HG03432 (cell line): Measurements from ENCODE around the gene KIF2C.
"Not testable (repeated sequence)": the region's sequence is repeated elsewhere in the genome, so short reads cannot be mapped to it uniquely, and the experiment has no call there.

Source experiments
- ATAC-seq: cut with Tn5 transposase; IDR thresholded peaks from one replicate; pipeline ENCODE4 v1.9.1; 2021; ENCODE audit warnings: mild to moderate bottlenecking, moderate library complexity; ENCODE audit not compliant: unreplicated experiment

Gene KIF2C

GRCh38 chr1:44739307-44740178 is at the start of gene KIF2C:
KIF2C (plus strand) TSS chr1:44739837; CDS start chr1:44739933, 96 bp downstream.
- peak; percentile 98 for ATAC-seq

- ATAC-seq, result no peak
Measured at GRCh38 chr1:44693159-44693558, 46.5 kb upstream of the KIF2C start.

GRCh38 chr1:44693900-44694299 is 45.7 kb upstream of the KIF2C start:
- ATAC-seq, result no peak

GRCh38 chr1:44694863-44695478 is 44.7 kb upstream of the KIF2C start:
- ATAC-seq, result peak; percentile 68

GRCh38 chr1:44695671-44696070 is 44.0 kb upstream of the KIF2C start:
- no peak for ATAC-seq

GRCh38 chr1:44696101-44696500 is 43.5 kb upstream of the KIF2C start:
- ATAC-seq, result no peak

- no peak for ATAC-seq
Measured at GRCh38 chr1:44696789-44697345, 42.8 kb upstream of the KIF2C start.

GRCh38 chr1:44698138-44698537 is 41.5 kb upstream of the KIF2C start:
- ATAC-seq, result no peak

GRCh38 chr1:44699375-44699774 is 40.3 kb upstream of the KIF2C start:
- ATAC-seq, result not testable (repeated sequence)

GRCh38 chr1:44700573-44700972 is 39.1 kb upstream of the KIF2C start:
- ATAC-seq, result no peak

GRCh38 chr1:44701141-44701573 is 38.5 kb upstream of the KIF2C start:
- ATAC-seq, result no peak

- no peak for ATAC-seq
Measured at GRCh38 chr1:44705470-44705869, 34.2 kb upstream of the KIF2C start.

GRCh38 chr1:44705938-44706337 is 33.7 kb upstream of the KIF2C start:
- no peak for ATAC-seq

GRCh38 chr1:44707112-44707881 is 32.3 kb upstream of the KIF2C start:
- no peak for ATAC-seq

- no peak for ATAC-seq
Measured at GRCh38 chr1:44707959-44708831, 31.4 kb upstream of the KIF2C start.

- ATAC-seq, result peak; percentile 58
Measured at GRCh38 chr1:44713321-44713781, 26.3 kb upstream of the KIF2C start.

GRCh38 chr1:44714532-44714931 is 25.1 kb upstream of the KIF2C start:
- ATAC-seq, result peak; percentile 13

- peak; percentile 54 for ATAC-seq
Measured at GRCh38 chr1:44714944-44715571, 24.6 kb upstream of the KIF2C start.

GRCh38 chr1:44717156-44717555 is 22.5 kb upstream of the KIF2C start:
- no peak for ATAC-seq

GRCh38 chr1:44717653-44718052 is 22.0 kb upstream of the KIF2C start:
- no peak for ATAC-seq
